ENCODE measurements around the gene CLDN14. TPM values are rescaled to one million over a fixed set of nuclear protein-coding genes. Genes with fewer than 3 reads are reported as not detected.

The CLDN14 gene
- total and polyA plus RNA-seq, 8 donors: 0.48 TPM; not detected in 7

DNA sequence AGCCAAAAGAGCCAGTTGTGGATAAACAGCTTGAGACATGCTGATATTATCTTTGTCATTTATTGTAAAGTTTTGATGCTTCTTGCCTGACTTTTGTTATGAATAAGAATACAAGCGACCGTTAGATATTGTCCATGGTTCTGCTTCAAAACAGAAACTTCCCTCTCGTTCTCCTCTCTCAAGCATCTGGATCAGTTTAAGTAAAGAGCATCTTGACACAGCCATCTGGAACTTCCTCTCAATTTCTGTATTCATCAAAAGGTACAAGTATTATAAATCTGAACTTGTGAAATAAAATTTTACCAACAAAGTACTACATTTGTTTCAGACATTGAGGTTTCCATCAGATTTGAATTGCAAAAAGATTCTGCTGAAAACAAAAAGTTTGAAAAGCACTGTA lies 36.4 kb upstream of the CLDN14 start:
- 64 to 79% (median 78%) methylated on average over 3 of the region's 3 CpGs for WGBS, 5 donors
- Histone ChIP-seq H3K4me3 (no peak overlapping the region), H3K36me3 (no peaks in the 10 kb centered on the region), H3K27me3 (peaks cover 0 to 3% (median 0%) of the 10 kb centered on the region in 3 donors), H3K4me1 (no peaks in the 10 kb centered on the region), H3K9me3 (peaks cover 0 to 9% (median 0%) of the 10 kb centered on the region in 4 donors), H3K27ac (no peak overlapping the region)
- TF ChIP-seq POLR2AphosphoS5 (IDR thresholded peaks at IDR 0.05): no peak
- no peak for TF ChIP-seq CTCF (IDR thresholded peaks at IDR 0.05)
- no peak for TF ChIP-seq EP300 (IDR thresholded peaks at IDR 0.05)
- no peak for TF ChIP-seq POLR2A (IDR thresholded peaks at IDR 0.05)
- intact Hi-C loops (cut with DNase I; ENCODE audit: low total_unique reads): no loop called here
- no peak for DNase-seq

DNA sequence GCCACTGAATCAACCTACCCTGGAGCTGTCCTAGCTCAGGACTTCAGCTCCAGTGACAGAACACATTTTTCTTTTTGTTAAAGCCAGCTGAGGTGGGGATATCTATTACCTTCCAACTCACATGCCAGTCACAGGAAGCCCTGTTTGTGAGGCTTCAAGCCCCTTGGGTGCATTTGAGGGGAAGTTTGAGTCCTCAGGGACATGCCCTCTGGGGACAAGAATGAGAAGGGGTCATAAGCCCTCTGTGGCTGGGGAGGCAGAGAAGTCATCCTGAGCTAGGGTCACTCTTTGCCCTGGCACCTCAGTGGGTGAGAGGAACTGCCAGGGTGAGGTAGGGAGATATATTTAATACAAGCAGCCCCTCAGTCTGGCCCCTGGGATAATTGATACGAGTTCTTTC lies 33.5 kb upstream of the CLDN14 start:
- Histone ChIP-seq H3K36me3 (no peaks in the 10 kb centered on the region), H3K4me3 (no peak overlapping the region), H3K27ac (no peak overlapping the region), H3K27me3 (peaks cover 0 to 3% (median 0%) of the 10 kb centered on the region in 3 donors), H3K9me3 (no peaks in the 10 kb centered on the region), H3K4me1 (peaks cover 0 to 17% (median 6%) of the 10 kb centered on the region in 4 donors)
- TF ChIP-seq EP300 (IDR thresholded peaks at IDR 0.05): no peak
- no peak for TF ChIP-seq POLR2A (IDR thresholded peaks at IDR 0.05)
- no peak for TF ChIP-seq POLR2AphosphoS5 (IDR thresholded peaks at IDR 0.05)
- TF ChIP-seq CTCF (IDR thresholded peaks at IDR 0.05): no peak
- intact Hi-C loops (cut with DNase I; ENCODE audit: low total_unique reads): no loop called here
- DNase-seq: no peak
- WGBS, 5 donors: 85 to 97% (median 93%) methylated on average over 1 of the region's 1 CpG

GRCh38 chr21:36512971-36513370 lies 33.0 kb upstream of the CLDN14 start:
- no peak overlapping the region for H3K27ac ChIP-seq
- H3K4me1 ChIP-seq: peaks cover 0 to 17% (median 6%) of the 10 kb centered on the region in 4 donors
- H3K4me3 ChIP-seq: no peak overlapping the region
- peaks cover 0 to 3% (median 0%) of the 10 kb centered on the region in 3 donors for H3K27me3 ChIP-seq
- H3K9me3 ChIP-seq: no peaks in the 10 kb centered on the region
- TF ChIP-seq POLR2AphosphoS5 (IDR thresholded peaks at IDR 0.05) (no peak), POLR2A (IDR thresholded peaks at IDR 0.05) (no peak), CTCF (IDR thresholded peaks at IDR 0.05) (no peak), EP300 (IDR thresholded peaks at IDR 0.05) (no peak)
- no peak for DNase-seq
- H3K36me3 ChIP-seq: no peaks in the 10 kb centered on the region
- 76 to 80% (median 79%) methylated on average over 5 of the region's 5 CpGs for WGBS, 5 donors
- intact Hi-C loops (cut with DNase I; ENCODE audit: low total_unique reads): no loop called here

DNA sequence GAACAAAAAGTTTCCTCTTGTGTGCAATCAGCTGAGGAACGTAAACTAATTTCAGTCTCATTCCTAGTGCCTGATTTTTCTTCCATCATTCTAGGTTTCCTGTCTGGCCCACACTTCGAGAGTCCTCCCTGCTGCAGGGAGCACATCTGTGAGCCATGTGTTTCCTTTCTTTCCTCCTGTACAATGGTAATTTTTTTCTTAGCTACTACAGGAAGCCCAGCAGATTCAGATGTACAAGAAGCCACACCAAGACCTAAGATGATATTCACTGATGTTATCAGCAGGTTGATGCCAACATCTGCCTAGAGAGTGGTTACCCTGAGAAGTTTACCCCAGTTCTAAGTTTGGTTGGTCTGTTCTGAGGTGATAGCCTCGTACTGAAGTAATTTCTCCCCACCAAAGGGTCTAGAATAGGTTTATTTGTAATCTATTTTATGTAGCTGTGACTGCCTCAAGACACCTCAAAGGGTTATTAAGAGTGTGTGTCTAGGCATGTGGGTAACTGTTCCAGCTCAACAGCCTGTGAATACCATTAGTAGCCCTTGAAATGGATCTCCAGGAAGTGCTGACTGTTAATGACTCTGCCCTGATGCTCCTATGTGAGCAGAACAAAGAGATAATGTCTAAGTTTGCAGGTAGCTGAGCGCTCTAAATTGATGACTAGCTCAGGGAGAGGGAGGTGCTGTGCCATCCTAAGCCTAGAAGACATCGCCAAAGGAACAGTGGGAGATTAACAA lies 31.7 kb upstream of the CLDN14 start:
- H3K36me3 ChIP-seq: no peaks in the 10 kb centered on the region
- DNase-seq: no peak
- peak overlapping the region in 1 of 5 donors; percentile 75 for H3K27ac ChIP-seq
- 66 to 87% (median 80%) methylated on average over 5 of the region's 5 CpGs for WGBS, 5 donors
- peaks cover 0 to 17% (median 8%) of the 10 kb centered on the region in 4 donors for H3K4me1 ChIP-seq
- TF ChIP-seq POLR2A (IDR thresholded peaks at IDR 0.05) (no peak), EP300 (IDR thresholded peaks at IDR 0.05) (no peak), CTCF (IDR thresholded peaks at IDR 0.05) (no peak), POLR2AphosphoS5 (IDR thresholded peaks at IDR 0.05) (no peak)
- intact Hi-C loops (cut with DNase I; ENCODE audit: low total_unique reads): no loop called here
- no peaks in the 10 kb centered on the region for H3K9me3 ChIP-seq
- H3K4me3 ChIP-seq: no peak overlapping the region
- peaks cover 0 to 3% (median 0%) of the 10 kb centered on the region in 3 donors for H3K27me3 ChIP-seq

Data from stomach (tissue), 9 donors.